Nephron (organoid): ENCODE measurements around the gene PCDHGA1.
"Not testable (repeated sequence)": the region's sequence is repeated elsewhere in the genome, so short reads cannot be mapped to it uniquely, and the experiment has no call there.

ENCODE experiments used
- H3K27ac Mint-ChIP-seq, 3 experiments: 2 replicates each; pipeline ENCODE4 v1.8.0; 2020; ENCODE audit warnings: mixed read lengths in 3 of 3, mild to moderate bottlenecking in 2 of 3, moderate library complexity in 1 of 3
- H3K27me3 Mint-ChIP-seq: 2 replicates; pipeline ENCODE4 v1.8.0; 2021; ENCODE audit warnings: low read depth, mild to moderate bottlenecking, moderate library complexity, mixed read lengths
- H3K36me3 Mint-ChIP-seq: 2 replicates; pipeline ENCODE4 v1.8.0; 2020; ENCODE audit warnings: low read depth, mixed read lengths
- H3K4me1 Mint-ChIP-seq: 2 replicates; pipeline ENCODE4 v1.8.0; 2020; ENCODE audit warnings: mixed read lengths
- H3K4me3 Mint-ChIP-seq, 3 experiments: 2 replicates each; pipeline ENCODE4 v1.8.0; 2020; ENCODE audit warnings: mild to moderate bottlenecking in 3 of 3, mixed read lengths in 3 of 3, moderate library complexity in 2 of 3
- H3K9me3 Mint-ChIP-seq: 2 replicates; pipeline ENCODE4 v1.8.0; 2020; ENCODE audit warnings: mixed read lengths
- CTCF ChIP-seq, 3 experiments: fragments of 200-600 bp; sonication (generic); IDR thresholded peaks; one replicate each; pipeline ENCODE4 v1.5.0; 2021; ENCODE audit warnings: antibody characterized with exemption in 3 of 3; ENCODE audit not compliant: unreplicated experiment in 3 of 3

Gene PCDHGA1

GRCh38 chr5:141421489-141421855 is 91.2 kb downstream of the PCDHGA1 start:
- Mint-ChIP-seq H3K27me3 (peaks cover 15% of the 10 kb centered on the region), H3K4me3 (no peak overlapping the region), H3K4me1 (no peaks in the 10 kb centered on the region), H3K36me3 (peaks cover 96% of the 10 kb centered on the region), H3K27ac (no peak overlapping the region), H3K9me3 (peaks cover 84% of the 10 kb centered on the region)
- no peak for TF ChIP-seq CTCF (IDR thresholded peaks at IDR 0.05; ENCODE audit: unreplicated experiment in 3 of 3)

GRCh38 chr5:141422742-141423291 is 92.5 kb downstream of the PCDHGA1 start:
- peaks cover 86% of the 10 kb centered on the region for H3K9me3 Mint-ChIP-seq
- H3K36me3 Mint-ChIP-seq = peaks cover 98% of the 10 kb centered on the region
- H3K4me1 Mint-ChIP-seq = no peaks in the 10 kb centered on the region
- peaks cover 15% of the 10 kb centered on the region for H3K27me3 Mint-ChIP-seq
- no peak overlapping the region for H3K27ac Mint-ChIP-seq
- no peak for TF ChIP-seq CTCF (IDR thresholded peaks at IDR 0.05; ENCODE audit: unreplicated experiment in 3 of 3)
- no peak overlapping the region for H3K4me3 Mint-ChIP-seq

GRCh38 chr5:141427783-141428426 is 97.6 kb downstream of the PCDHGA1 start:
- Mint-ChIP-seq H3K27ac (no peak overlapping the region), H3K36me3 (peaks cover 98% of the 10 kb centered on the region), H3K27me3 (peaks cover 8% of the 10 kb centered on the region), H3K9me3 (peaks cover 78% of the 10 kb centered on the region), H3K4me1 (no peaks in the 10 kb centered on the region), H3K4me3 (no peak overlapping the region)
- TF ChIP-seq CTCF (IDR thresholded peaks at IDR 0.05; ENCODE audit: unreplicated experiment in 3 of 3) = no peak

- H3K27ac Mint-ChIP-seq = no peak within 1 kb of the TSS
- H3K27me3 Mint-ChIP-seq = peaks cover 8% of the 10 kb centered on the region
- H3K4me3 Mint-ChIP-seq = no peak within 1 kb of the TSS
- peaks cover 99% of the 10 kb centered on the region for H3K36me3 Mint-ChIP-seq
- H3K9me3 Mint-ChIP-seq = peaks cover 79% of the 10 kb centered on the region
- no peaks in the 10 kb centered on the region for H3K4me1 Mint-ChIP-seq
- no peak for TF ChIP-seq CTCF (IDR thresholded peaks at IDR 0.05; ENCODE audit: unreplicated experiment in 3 of 3)
Observed at GRCh38 chr5:141430332-141431113, 100.2 kb downstream of the PCDHGA1 start, which contains the start of gene PCDHGA12. TSS of gene PCDHGA12 (plus strand) at chr5:141430507. CDS start at chr5:141430760, 253 bp downstream.

- Mint-ChIP-seq H3K4me3 (no peak overlapping the region), H3K27me3 (peaks cover 4% of the 10 kb centered on the region), H3K9me3 (peaks cover 79% of the 10 kb centered on the region)
Observed at GRCh38 chr5:141431286-141431685, 101.0 kb downstream of the PCDHGA1 start.

GRCh38 chr5:141432308-141432707 is 102.0 kb downstream of the PCDHGA1 start:
- Mint-ChIP-seq H3K36me3 (peaks cover 99% of the 10 kb centered on the region), H3K9me3 (peaks cover 79% of the 10 kb centered on the region)
- not testable (repeated sequence) for H3K4me1 Mint-ChIP-seq, H3K4me3 Mint-ChIP-seq, H3K27me3 Mint-ChIP-seq, H3K27ac Mint-ChIP-seq

More at GRCh38 chr5:141431286-141431685, 101.0 kb downstream of the PCDHGA1 start:
- TF ChIP-seq CTCF (IDR thresholded peaks at IDR 0.05; ENCODE audit: unreplicated experiment in 3 of 3) = no peak
- Mint-ChIP-seq H3K27ac (no peak overlapping the region), H3K4me1 (no peaks in the 10 kb centered on the region), H3K36me3 (peaks cover 99% of the 10 kb centered on the region)

GRCh38 chr5:141432726-141433125 is 102.4 kb downstream of the PCDHGA1 start:
- peaks cover 78% of the 10 kb centered on the region for H3K9me3 Mint-ChIP-seq
- not testable (repeated sequence) for H3K4me1 Mint-ChIP-seq, H3K4me3 Mint-ChIP-seq, H3K27me3 Mint-ChIP-seq, H3K27ac Mint-ChIP-seq
- peaks cover 99% of the 10 kb centered on the region for H3K36me3 Mint-ChIP-seq
